Panc1 (cell line): ENCODE measurements around the gene DBR1. TPM values are rescaled to one million over a fixed set of nuclear protein-coding genes. Genes with fewer than 3 reads are reported as not detected.

Experiments used
- ATAC-seq: fragments of 200-7000 bp; cut with Tn5 transposase; 2 replicates; pipeline ENCODE4 v1.9.1; 2020; ENCODE audit warnings: mild to moderate bottlenecking, moderate library complexity
- BruUV-seq: library from RNA; stranded (reverse); fragments of 400-500 nt; replicated peaks from 2 replicates; lab custom pipeline; 2021; lab: Mats Ljungman, UMichigan
- CTCF ChIA-PET: fragments of 300-600 bp; sonication (Branson Sonifier 250); formaldehyde crosslinking; loops from one replicate; lab custom pipeline; 2022; ENCODE audit warnings: antibody characterized with exemption; lab: Charles Lee
- POLR2A ChIA-PET: fragments of 300-600 bp; sonication (Branson Sonifier 250); formaldehyde crosslinking; loops from one replicate; lab custom pipeline; 2022; ENCODE audit warnings: antibody characterized with exemption; lab: Charles Lee
- DNase-seq: peaks from one replicate; pipeline ENCODE4 v3.0.0-alpha.2; 2010; ENCODE audit warnings: low read depth, low spot score
- H3K27ac ChIP-seq: 2 replicates; pipeline ENCODE4 v1.5.1; 2011; ENCODE audit warnings: mild to moderate bottlenecking, low read length, inconsistent platforms
- H3K27me3 ChIP-seq: fragments of 200-500 bp; sonication (Bioruptor generic); 2 replicates; pipeline ENCODE4 v1.6.0; 2014; ENCODE audit warnings: low read length, inconsistent platforms; ENCODE audit not compliant: control insufficient read depth, insufficient read depth
- H3K36me3 ChIP-seq: fragments of 200-500 bp; sonication (Bioruptor generic); 2 replicates; pipeline ENCODE4 v1.5.1; 2014; ENCODE audit warnings: inconsistent platforms, mild to moderate bottlenecking, low read length, moderate library complexity; ENCODE audit not compliant: control insufficient read depth, insufficient read depth
- H3K4me1 ChIP-seq: 2 replicates; pipeline ENCODE4 v1.5.1; 2011; ENCODE audit warnings: inconsistent platforms, mild to moderate bottlenecking, low read length, moderate library complexity; ENCODE audit not compliant: control insufficient read depth, insufficient read depth
- H3K4me3 ChIP-seq, 2 experiments: 2 replicates each; pipeline ENCODE4 v1.5.1; 2011 to 2012; ENCODE audit warnings: low read depth in 2 of 2, low read length in 2 of 2, mild to moderate bottlenecking in 2 of 2, inconsistent platforms in 1 of 2, moderate library complexity in 1 of 2
- H3K9me3 ChIP-seq: fragments of 200-500 bp; sonication (Bioruptor generic); 2 replicates; pipeline ENCODE4 v1.5.1; 2014; ENCODE audit warnings: low read depth, mild to moderate bottlenecking, inconsistent platforms, low read length, moderate library complexity; ENCODE audit not compliant: control insufficient read depth, insufficient read depth
- POLR2AphosphoS5 ChIP-seq: IDR thresholded peaks from 2 replicates; pipeline ENCODE4 v1.6.1; 2012; ENCODE audit warnings: mild to moderate bottlenecking, low read depth, low read length, moderate library complexity
- SIN3A ChIP-seq: IDR thresholded peaks from 2 replicates; pipeline ENCODE4 v1.6.1; 2012; ENCODE audit warnings: low read depth, mild to moderate bottlenecking, low read length, moderate library complexity, borderline replicate concordance; ENCODE audit not compliant: insufficient read depth
- TCF7L2 ChIP-seq: IDR thresholded peaks from 2 replicates; pipeline ENCODE4 v1.6.1; 2011; ENCODE audit warnings: mild to moderate bottlenecking, low read depth, low read length, inconsistent platforms
- in situ Hi-C: cut with HindIII; loops from 2 replicates; pipeline ENCODE4 v1.10.0; 2016; ENCODE audit warnings: low sequenced_read_pairs, low pct_unique_long_range_greater_than_20kb
- intact Hi-C: fragments of 100-400 bp; cut with micrococcal nuclease; formaldehyde crosslinking; loops from one replicate; pipeline ENCODE4 v1.10.0; 2022; ENCODE audit not compliant: unreplicated experiment
- total RNA-seq: library from RNA; stranded (reverse); gene quantifications from one replicate; pipeline ENCODE4 v1.2.1, GENCODE V29; 2021; ENCODE audit not compliant: unreplicated experiment
- TF ChIP-seq, protein P1 (sequence below), 2 experiments: IDR thresholded peaks; 2 replicates each; pipeline ENCODE4 v1.6.1; 2011 to 2012; ENCODE audit warnings: low read depth in 2 of 2, control low read depth in 1 of 2, low read length in 1 of 2, mild to moderate bottlenecking in 1 of 2, moderate library complexity in 1 of 2; ENCODE audit not compliant: insufficient read depth in 1 of 2
- TF ChIP-seq, protein P2 (sequence below): fragments of 450-650 bp; IDR thresholded peaks from 2 replicates; pipeline ENCODE4 v1.5.1; 2017; ENCODE audit warnings: mild to moderate bottlenecking

Gene DBR1
- total RNA-seq, 1 experiment from 2014 or later = 21.8 TPM

DNA sequence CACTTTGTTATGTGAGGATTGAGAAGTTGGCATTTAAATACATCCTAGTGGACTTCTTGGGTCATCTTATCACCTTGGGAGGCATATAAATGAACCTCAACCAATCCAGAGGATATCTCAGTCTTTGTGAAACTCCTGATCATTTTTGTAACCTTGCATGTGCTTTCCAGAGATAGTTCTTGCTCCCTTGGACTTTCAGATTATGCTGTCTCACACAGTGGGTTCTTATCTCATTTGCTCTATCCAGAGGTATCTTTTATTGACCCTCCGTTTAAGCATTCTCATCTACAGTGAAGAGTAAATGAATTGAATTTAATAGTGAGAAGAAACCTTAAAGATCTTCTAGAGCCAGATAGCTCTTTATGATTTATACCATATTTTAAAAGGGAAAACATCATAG is 22.8 kb upstream of the DBR1 start:
- TF ChIP-seq POLR2AphosphoS5 = no peak
- Histone ChIP-seq H3K4me3 (no peak overlapping the region), H3K4me1 (no peaks in the 10 kb centered on the region; the same call in 1 of the 2 replicates), H3K27ac (no peak overlapping the region), H3K9me3 (no peaks in the 10 kb centered on the region), H3K36me3 (no peaks in the 10 kb centered on the region), H3K27me3 (no peaks in the 10 kb centered on the region)
- CTCF ChIA-PET = no interaction called here
- no peak for DNase-seq
- in situ Hi-C loops (no loop called here), intact Hi-C loops (no loop called here)
- BruUV-seq = no TSS peak
- POLR2A ChIA-PET = no interaction called here
- ATAC-seq = no peak

DNA sequence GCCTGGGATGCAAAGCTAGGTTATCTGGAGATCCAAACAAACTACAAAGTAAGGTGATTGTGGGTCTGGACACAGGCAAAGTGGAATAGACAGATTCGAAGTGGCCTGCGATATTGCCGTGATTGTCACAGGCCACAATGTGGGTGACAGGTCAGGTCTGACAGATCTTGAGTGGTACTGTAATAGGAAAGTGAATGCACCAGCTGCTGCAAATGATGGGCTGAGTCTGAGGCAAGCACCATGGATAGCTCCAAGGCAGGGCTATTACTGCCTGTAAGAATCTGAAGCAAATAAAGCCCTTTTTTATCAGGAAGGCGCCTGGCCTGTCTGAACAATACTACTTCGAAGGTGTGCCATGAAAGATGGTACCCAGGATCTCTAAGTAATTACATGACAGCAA is 22.3 kb upstream of the DBR1 start:
- TF ChIP-seq, protein P1, sequence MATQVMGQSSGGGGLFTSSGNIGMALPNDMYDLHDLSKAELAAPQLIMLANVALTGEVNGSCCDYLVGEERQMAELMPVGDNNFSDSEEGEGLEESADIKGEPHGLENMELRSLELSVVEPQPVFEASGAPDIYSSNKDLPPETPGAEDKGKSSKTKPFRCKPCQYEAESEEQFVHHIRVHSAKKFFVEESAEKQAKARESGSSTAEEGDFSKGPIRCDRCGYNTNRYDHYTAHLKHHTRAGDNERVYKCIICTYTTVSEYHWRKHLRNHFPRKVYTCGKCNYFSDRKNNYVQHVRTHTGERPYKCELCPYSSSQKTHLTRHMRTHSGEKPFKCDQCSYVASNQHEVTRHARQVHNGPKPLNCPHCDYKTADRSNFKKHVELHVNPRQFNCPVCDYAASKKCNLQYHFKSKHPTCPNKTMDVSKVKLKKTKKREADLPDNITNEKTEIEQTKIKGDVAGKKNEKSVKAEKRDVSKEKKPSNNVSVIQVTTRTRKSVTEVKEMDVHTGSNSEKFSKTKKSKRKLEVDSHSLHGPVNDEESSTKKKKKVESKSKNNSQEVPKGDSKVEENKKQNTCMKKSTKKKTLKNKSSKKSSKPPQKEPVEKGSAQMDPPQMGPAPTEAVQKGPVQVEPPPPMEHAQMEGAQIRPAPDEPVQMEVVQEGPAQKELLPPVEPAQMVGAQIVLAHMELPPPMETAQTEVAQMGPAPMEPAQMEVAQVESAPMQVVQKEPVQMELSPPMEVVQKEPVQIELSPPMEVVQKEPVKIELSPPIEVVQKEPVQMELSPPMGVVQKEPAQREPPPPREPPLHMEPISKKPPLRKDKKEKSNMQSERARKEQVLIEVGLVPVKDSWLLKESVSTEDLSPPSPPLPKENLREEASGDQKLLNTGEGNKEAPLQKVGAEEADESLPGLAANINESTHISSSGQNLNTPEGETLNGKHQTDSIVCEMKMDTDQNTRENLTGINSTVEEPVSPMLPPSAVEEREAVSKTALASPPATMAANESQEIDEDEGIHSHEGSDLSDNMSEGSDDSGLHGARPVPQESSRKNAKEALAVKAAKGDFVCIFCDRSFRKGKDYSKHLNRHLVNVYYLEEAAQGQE (IDR thresholded peaks at IDR 0.05; ENCODE audit: insufficient read depth in 1 of 2, low read depth in 2 of 2, low read length in 1 of 2) = peak; percentile 94 to 95
- no peak for TF ChIP-seq SIN3A
- Histone ChIP-seq H3K4me1 (no peaks in the 10 kb centered on the region; the same call in 1 of the 2 replicates), H3K27me3 (no peaks in the 10 kb centered on the region), H3K4me3 (no peak overlapping the region), H3K36me3 (no peaks in the 10 kb centered on the region), H3K9me3 (no peaks in the 10 kb centered on the region), H3K27ac (no peak overlapping the region)
- DNase-seq (no peak), ATAC-seq (peak; percentile 72)
- ChIA-PET POLR2A (no interaction called here), CTCF (interaction anchor here (0.6 kb wide), 1 partner anchor 930 kb away, joined by 4 read pairs; no protein-coding TSS in a partner anchor)
- in situ Hi-C loops = no loop called here
- intact Hi-C loops = no loop called here
- BruUV-seq = no TSS peak

DNA sequence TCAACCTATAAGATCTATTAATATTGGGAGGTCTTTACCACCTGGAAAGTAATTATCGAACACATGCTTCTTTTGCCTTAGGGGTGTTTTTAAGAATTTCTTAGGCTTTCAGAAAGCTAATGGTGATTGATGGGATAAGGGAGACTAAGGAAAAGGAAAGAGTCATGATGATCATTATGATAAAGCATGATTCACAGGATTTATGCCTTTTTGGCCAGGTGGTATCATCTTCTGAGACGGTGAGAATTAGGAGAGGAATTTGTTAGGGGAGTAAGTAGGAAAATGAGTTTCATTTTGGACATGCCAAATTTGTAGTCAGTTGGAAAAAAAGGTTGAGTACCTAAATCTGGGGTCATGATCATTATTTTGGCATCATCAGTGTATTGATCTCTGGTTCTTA is 21.3 kb upstream of the DBR1 start:
- Histone ChIP-seq H3K9me3 (no peaks in the 10 kb centered on the region), H3K36me3 (no peaks in the 10 kb centered on the region), H3K27me3 (no peaks in the 10 kb centered on the region), H3K27ac (no peak overlapping the region), H3K4me1 (no peaks in the 10 kb centered on the region; the same call in 1 of the 2 replicates), H3K4me3 (no peak overlapping the region)
- ChIA-PET CTCF (no interaction called here), POLR2A (no interaction called here)
- ATAC-seq = no peak
- TF ChIP-seq, protein P2, sequence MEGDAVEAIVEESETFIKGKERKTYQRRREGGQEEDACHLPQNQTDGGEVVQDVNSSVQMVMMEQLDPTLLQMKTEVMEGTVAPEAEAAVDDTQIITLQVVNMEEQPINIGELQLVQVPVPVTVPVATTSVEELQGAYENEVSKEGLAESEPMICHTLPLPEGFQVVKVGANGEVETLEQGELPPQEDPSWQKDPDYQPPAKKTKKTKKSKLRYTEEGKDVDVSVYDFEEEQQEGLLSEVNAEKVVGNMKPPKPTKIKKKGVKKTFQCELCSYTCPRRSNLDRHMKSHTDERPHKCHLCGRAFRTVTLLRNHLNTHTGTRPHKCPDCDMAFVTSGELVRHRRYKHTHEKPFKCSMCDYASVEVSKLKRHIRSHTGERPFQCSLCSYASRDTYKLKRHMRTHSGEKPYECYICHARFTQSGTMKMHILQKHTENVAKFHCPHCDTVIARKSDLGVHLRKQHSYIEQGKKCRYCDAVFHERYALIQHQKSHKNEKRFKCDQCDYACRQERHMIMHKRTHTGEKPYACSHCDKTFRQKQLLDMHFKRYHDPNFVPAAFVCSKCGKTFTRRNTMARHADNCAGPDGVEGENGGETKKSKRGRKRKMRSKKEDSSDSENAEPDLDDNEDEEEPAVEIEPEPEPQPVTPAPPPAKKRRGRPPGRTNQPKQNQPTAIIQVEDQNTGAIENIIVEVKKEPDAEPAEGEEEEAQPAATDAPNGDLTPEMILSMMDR = no peak
- no peak for TF ChIP-seq SIN3A
- TF ChIP-seq POLR2AphosphoS5 = no peak
- TF ChIP-seq TCF7L2 = no peak
- TF ChIP-seq, protein P1 (IDR thresholded peaks at IDR 0.05; ENCODE audit: insufficient read depth in 1 of 2, low read depth in 2 of 2, low read length in 1 of 2) = no peak
- in situ Hi-C loops (no loop called here), intact Hi-C loops (no loop called here)
- no TSS peak for BruUV-seq
- no peak for DNase-seq
